Small intestine (tissue), 7 donors: ENCODE measurements around the gene SAAL1. TPM values are rescaled to one million over a fixed set of nuclear protein-coding genes. Genes with fewer than 3 reads are reported as not detected.
A peak's percentile ranks its signal among the peaks of the same experiment; 100 is the strongest.

ENCODE experiments used
- DNase-seq, 2 donors: peaks; one replicate each; pipeline versions ENCODE4 v3.0.0 to v3.0.0-alpha.2; 2013
- FAIRE-seq: peaks from 2 replicates; lab custom pipeline; 2012; peaks lifted over from hg19 to GRCh38; lab: Jason Lieb, UNC
- H3K27ac ChIP-seq, 3 donors: one replicate each; pipeline ENCODE4 v1.5.1; 2013; ENCODE audit warnings: low read length in 2 of 3, mild to moderate bottlenecking in 2 of 3, control low read depth in 1 of 3, inconsistent platforms in 1 of 3, low read depth in 1 of 3, moderate library complexity in 1 of 3
- H3K27me3 ChIP-seq, 3 donors: one replicate each; pipeline ENCODE4 v1.6.1; 2013; ENCODE audit warnings: low read length in 3 of 3, inconsistent platforms in 1 of 3; ENCODE audit not compliant: control insufficient read depth in 3 of 3, insufficient read depth in 3 of 3
- H3K36me3 ChIP-seq, 3 donors: one replicate each; pipeline ENCODE4 v1.6.1; 2013; ENCODE audit warnings: low read length in 3 of 3, inconsistent platforms in 1 of 3, low read depth in 1 of 3, mild to moderate bottlenecking in 1 of 3, moderate library complexity in 1 of 3; ENCODE audit not compliant: control insufficient read depth in 3 of 3, insufficient read depth in 2 of 3
- H3K4me1 ChIP-seq, 3 donors: one replicate each; pipeline ENCODE4 v1.6.1; 2013; ENCODE audit warnings: low read length in 2 of 3, inconsistent platforms in 1 of 3, low read depth in 1 of 3, mild to moderate bottlenecking in 1 of 3, moderate library complexity in 1 of 3; ENCODE audit not compliant: control insufficient read depth in 3 of 3, insufficient read depth in 2 of 3
- H3K4me3 ChIP-seq, 3 donors: one replicate each; pipeline ENCODE4 v1.5.1; 2013; ENCODE audit warnings: low read length in 3 of 3, control low read depth in 1 of 3, inconsistent platforms in 1 of 3, low read depth in 1 of 3, mild to moderate bottlenecking in 1 of 3, moderate library complexity in 1 of 3
- H3K9me3 ChIP-seq, 2 donors: one replicate each; pipeline ENCODE4 v1.6.1; 2013; ENCODE audit warnings: low read depth in 1 of 2, low read length in 1 of 2; ENCODE audit not compliant: control insufficient read depth in 2 of 2, insufficient read depth in 1 of 2
- WGBS, 3 donors: extraction: QIAGEN DNeasy Blood & Tissue Kit; methylation state at CpG; one replicate each; pipeline ENCODE4 v1.1.7; 2013; 5-methylcytosine and 5-hydroxymethylcytosine counted together
- polyA plus RNA-seq, 4 donors: library from polyadenylated mRNA; stranded (reverse) in 3 of 4; unstranded in 1 of 4; fragments of 200-250 nt in 3 of 4; fragments of 120-200 nt in 1 of 4; gene quantifications; one replicate each; pipeline versions ENCODE4 v1.2.1 to v1.2.3, GENCODE V29; 2013
- donor health status: healthy with polysubstance abuse.
- donor health status: control.
- donor health status: control.
- donor health status: Bipolar disorder and iron deficiency.
- donor health status: healthy.

SAAL1 gene
- polyA plus RNA-seq, 4 donors = 10.0 to 21.9 (median 12.1) TPM

- Histone ChIP-seq H3K27ac (no peak overlapping the region), H3K36me3 (no peaks in the 10 kb centered on the region), H3K9me3 (no peaks in the 10 kb centered on the region), H3K4me1 (no peaks in the 10 kb centered on the region), H3K4me3 (no peak overlapping the region), H3K27me3 (no peaks in the 10 kb centered on the region)
- WGBS, 3 donors = 65 to 82% (median 78%) methylated on average over 5 of the region's 5 CpGs
- DNase-seq (peak in 1 of 2 donors; percentile 33), FAIRE-seq (no peak)
Observed at GRCh38 chr11:18063125-18063524, 42.8 kb downstream of the SAAL1 start.

- H3K4me3 ChIP-seq = no peak overlapping the region
- no peaks in the 10 kb centered on the region for H3K36me3 ChIP-seq
- DNase-seq = peak in 1 of 2 donors; percentile 19
- no peaks in the 10 kb centered on the region for H3K9me3 ChIP-seq
- H3K27ac ChIP-seq = no peak overlapping the region
- FAIRE-seq = no peak
- H3K4me1 ChIP-seq = no peaks in the 10 kb centered on the region
- 54 to 76% (median 58%) methylated on average over 2 of the region's 2 CpGs for WGBS, 3 donors
- no peaks in the 10 kb centered on the region for H3K27me3 ChIP-seq
Observed at GRCh38 chr11:18061351-18061750, 44.5 kb downstream of the SAAL1 start.

GRCh38 chr11:18056561-18057181 is 49.2 kb downstream of the SAAL1 start:
- Histone ChIP-seq H3K36me3 (no peaks in the 10 kb centered on the region), H3K27me3 (peaks cover 0 to 2% (median 0%) of the 10 kb centered on the region in 3 donors), H3K9me3 (no peaks in the 10 kb centered on the region), H3K4me3 (no peak overlapping the region), H3K27ac (no peak overlapping the region), H3K4me1 (no peaks in the 10 kb centered on the region)
- no peak for DNase-seq
- no peak for FAIRE-seq
- 77 to 93% (median 83%) methylated on average over 1 of the region's 1 CpG for WGBS, 3 donors

GRCh38 chr11:18054511-18055103 is 51.3 kb downstream of the SAAL1 start:
- Histone ChIP-seq H3K27ac (no peak overlapping the region), H3K9me3 (no peaks in the 10 kb centered on the region), H3K4me1 (no peaks in the 10 kb centered on the region), H3K4me3 (no peak overlapping the region), H3K36me3 (no peaks in the 10 kb centered on the region), H3K27me3 (peaks cover 0 to 2% (median 0%) of the 10 kb centered on the region in 3 donors)
- 72 to 81% (median 76%) methylated on average over 10 of the region's 10 CpGs for WGBS, 3 donors
- no peak for FAIRE-seq
- no peak for DNase-seq

GRCh38 chr11:18050848-18051247 is 55.0 kb downstream of the SAAL1 start:
- no peaks in the 10 kb centered on the region for H3K4me1 ChIP-seq
- peaks cover 0 to 10% (median 9%) of the 10 kb centered on the region in 3 donors for H3K27me3 ChIP-seq
- 54 to 68% (median 59%) methylated on average over 2 of the region's 2 CpGs for WGBS, 3 donors
- H3K27ac ChIP-seq = no peak overlapping the region
- FAIRE-seq (no peak), DNase-seq (no peak)
- H3K36me3 ChIP-seq = no peaks in the 10 kb centered on the region
- H3K9me3 ChIP-seq = no peaks in the 10 kb centered on the region
- no peak overlapping the region for H3K4me3 ChIP-seq

- 5 to 15% (median 8%) methylated on average over 36 of the region's 36 CpGs for WGBS, 3 donors
- Histone ChIP-seq H3K4me3 (no peak within 1 kb of the TSS), H3K27ac (no peak within 1 kb of the TSS), H3K27me3 (peaks cover 0 to 21% (median 13%) of the 10 kb centered on the region in 3 donors), H3K4me1 (no peaks in the 10 kb centered on the region), H3K36me3 (no peaks in the 10 kb centered on the region), H3K9me3 (no peaks in the 10 kb centered on the region)
- FAIRE-seq (no peak), DNase-seq (peak; percentile 46 to 49)
Observed at GRCh38 chr11:18046116-18046777, 59.6 kb downstream of the SAAL1 start, which contains the start of gene TPH1. TPH1 (minus strand) TSS chr11:18046269; CDS start chr11:18040762, 5,507 bp downstream.

- Histone ChIP-seq H3K27ac (no peak overlapping the region), H3K4me1 (no peaks in the 10 kb centered on the region), H3K27me3 (peaks cover 0 to 2% (median 1%) of the 10 kb centered on the region in 3 donors), H3K4me3 (no peak overlapping the region), H3K36me3 (no peaks in the 10 kb centered on the region), H3K9me3 (no peaks in the 10 kb centered on the region)
- DNase-seq = no peak
- FAIRE-seq = no peak
Observed at GRCh38 chr11:18036456-18036855, 69.4 kb downstream of the SAAL1 start.
